Hematopoietic multipotent progenitor cell (in vitro differentiated cells): ENCODE results near the gene PLEKHM2. TPM values are rescaled to one million over a fixed set of nuclear protein-coding genes. Genes with fewer than 3 reads are reported as not detected.

Experiments
- small RNA-seq: library from RNA; depleted of rRNA; stranded (forward); fragments of <200 nt; gene quantifications from one replicate; pipeline ENCODE3, GENCODE V24; 2012
- total RNA-seq: library from RNA; depleted of rRNA; stranded (reverse); fragments of >200 nt; gene quantifications from one replicate; pipeline ENCODE4 v1.2.3, GENCODE V29; 2012

The PLEKHM2 gene
- total RNA-seq, 1 donor, result 63.8 TPM

Small RNA genes within 50 kb of the gene (small RNA-seq; reads per million reads assigned to genes)
- not detected for gene AL121992.2

Other genes starting within 250 kb of the PLEKHM2 start
- gene CTRC, start 245.9 kb upstream of the PLEKHM2 start, total RNA-seq, result under 0.01 TPM
- gene CELA2A, start 227.6 kb upstream of the PLEKHM2 start, total RNA-seq, result not detected
- gene CELA2B, start 208.2 kb upstream of the PLEKHM2 start, total RNA-seq, result not detected
- 21.3 TPM for gene CASP9, start 160.1 kb upstream of the PLEKHM2 start, total RNA-seq
- gene DNAJC16, start 157.5 kb upstream of the PLEKHM2 start, total RNA-seq, result 8.6 TPM
- 1.1 TPM for gene AGMAT, start 99.3 kb upstream of the PLEKHM2 start, total RNA-seq
- gene DDI2, start 66.9 kb upstream of the PLEKHM2 start, total RNA-seq, result 15.3 TPM
- 1.3 TPM for gene SLC25A34, start 51.9 kb downstream of the PLEKHM2 start, total RNA-seq
- not detected for gene TMEM82, start 58.2 kb downstream of the PLEKHM2 start, total RNA-seq
- gene FBLIM1, start 74.5 kb downstream of the PLEKHM2 start, total RNA-seq, result 0.27 TPM
- gene UQCRHL, start 123.3 kb downstream of the PLEKHM2 start, total RNA-seq, result 0.54 TPM
- 36.4 TPM for gene SPEN, start 163.4 kb downstream of the PLEKHM2 start, total RNA-seq